Keratinocyte (primary cell): ENCODE measurements around the gene AHCTF1.

Experiments used
- CTCF ChIP-seq, 3 experiments: IDR thresholded peaks in 1 of 3; conservative IDR thresholded peaks in 1 of 3; optimal IDR thresholded peaks in 1 of 3; 2 replicates in 2 of 3; 3 replicates in 1 of 3; pipeline versions ENCODE3 to v1.5.1; 2011; ENCODE audit warnings: low read length in 3 of 3, mild to moderate bottlenecking in 3 of 3, moderate library complexity in 2 of 3, control low read depth in 1 of 3, inconsistent platforms in 1 of 3; ENCODE audit not compliant: insufficient read depth in 2 of 3; ENCODE audit errors: extremely low read depth in 1 of 3
- EZH2 ChIP-seq: IDR thresholded peaks from one replicate; pipeline ENCODE4 v1.6.1; 2012; ENCODE audit warnings: inconsistent platforms, mild to moderate bottlenecking, low read length, moderate library complexity

GRCh38 chr1:246906833-246907232 is 24.9 kb downstream of the AHCTF1 start:
- TF ChIP-seq CTCF (optimal IDR thresholded peaks at IDR 0.05 in 1 of 3, IDR thresholded peaks at IDR 0.05 in 1 of 3, conservative IDR thresholded peaks at IDR 0.05 in 1 of 3; ENCODE audit: extremely low read depth in 1 of 3, insufficient read depth in 2 of 3, low read length in 3 of 3) (no peak), EZH2 (no peak)
